GM18502 (cell line): ENCODE results near the gene AFDN.

ENCODE experiments used
- ATAC-seq: cut with Tn5 transposase; IDR thresholded peaks from one replicate; pipeline ENCODE4 v1.9.1; 2021; ENCODE audit warnings: mild to moderate bottlenecking; ENCODE audit not compliant: unreplicated experiment, poor library complexity

The AFDN gene

DNA sequence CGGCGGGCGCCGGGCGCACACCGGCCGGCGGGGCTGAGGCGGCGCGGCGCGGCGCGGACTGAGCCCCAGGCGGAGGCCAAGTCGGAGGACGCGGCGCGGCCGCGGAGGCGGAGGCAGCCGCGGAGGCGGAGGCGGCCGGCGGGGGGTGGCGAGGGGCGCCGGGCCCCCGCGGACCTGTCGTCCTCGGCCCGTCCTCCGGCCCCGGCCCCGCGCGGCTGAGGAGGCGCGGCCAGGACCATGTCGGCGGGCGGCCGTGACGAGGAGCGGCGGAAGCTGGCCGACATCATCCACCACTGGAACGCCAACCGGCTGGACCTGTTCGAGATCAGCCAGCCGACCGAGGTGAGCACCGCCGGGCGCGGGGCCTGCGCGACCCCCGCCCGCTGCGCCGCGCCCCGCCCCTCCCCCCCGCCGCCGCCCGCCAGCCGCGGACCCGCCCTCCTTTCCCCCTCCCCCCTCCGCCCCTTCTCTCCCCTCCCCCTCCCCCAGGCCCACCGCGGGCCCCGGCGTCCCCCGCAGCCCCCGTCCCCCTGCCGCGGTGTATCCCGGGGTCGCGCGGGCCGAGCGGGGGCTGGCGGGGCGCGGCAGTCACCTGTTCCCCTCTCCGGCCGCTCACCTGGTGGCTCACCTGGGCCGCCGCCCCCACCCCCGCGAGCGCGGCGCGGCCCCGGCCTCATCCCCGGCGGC is at the start of gene AFDN:
AFDN (plus strand) TSS at position 16 of the 687 bp plus-strand sequence; CDS start at position 238, 222 bp downstream.
- ATAC-seq = peak; percentile 41

GRCh38 chr6:167778497-167779128 is 48.1 kb upstream of the AFDN start:
- ATAC-seq = no peak

DNA sequence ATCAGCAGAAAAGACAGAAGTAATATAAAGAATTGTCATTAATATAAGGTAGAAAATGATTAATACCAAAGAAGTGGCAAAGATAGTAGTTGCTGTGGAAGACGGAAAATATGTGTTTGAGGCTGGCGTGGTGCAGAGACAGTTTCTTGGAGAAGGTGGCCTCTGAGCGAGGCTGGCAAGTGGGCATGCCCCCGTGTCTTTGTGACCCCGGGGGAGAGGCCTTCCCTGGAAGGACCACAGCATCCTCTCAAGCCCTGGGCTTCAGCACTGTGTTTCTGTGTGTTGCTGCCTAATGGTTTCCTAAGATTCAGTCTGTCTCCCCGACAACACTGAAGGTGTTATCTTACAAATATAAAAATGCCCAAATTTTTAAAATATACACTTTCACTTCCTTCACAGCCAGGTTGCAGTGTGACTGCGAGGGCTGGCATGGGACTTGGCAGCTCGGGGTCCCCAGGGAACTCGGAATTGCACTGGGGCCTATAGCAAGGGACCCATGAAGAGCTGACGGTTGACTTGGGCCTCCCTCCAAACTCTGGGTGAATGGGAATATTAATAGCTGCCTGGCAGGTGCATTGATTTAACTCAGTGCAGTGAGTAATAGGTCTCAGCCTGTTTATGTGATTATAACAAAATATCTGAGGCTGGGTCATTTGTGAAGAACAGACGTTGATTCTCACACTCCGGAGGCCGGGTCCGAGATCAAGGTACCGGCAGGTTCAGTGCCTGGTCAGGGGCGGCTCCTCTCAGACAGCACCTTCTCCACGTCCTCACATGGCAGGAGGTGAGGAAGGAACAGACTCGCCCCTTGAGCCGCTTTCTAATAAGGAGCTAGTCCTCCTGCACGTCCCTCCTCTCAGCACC is 47.4 kb upstream of the AFDN start:
- ATAC-seq = no peak

GRCh38 chr6:167779993-167780655 is 46.6 kb upstream of the AFDN start:
- ATAC-seq = no peak

DNA sequence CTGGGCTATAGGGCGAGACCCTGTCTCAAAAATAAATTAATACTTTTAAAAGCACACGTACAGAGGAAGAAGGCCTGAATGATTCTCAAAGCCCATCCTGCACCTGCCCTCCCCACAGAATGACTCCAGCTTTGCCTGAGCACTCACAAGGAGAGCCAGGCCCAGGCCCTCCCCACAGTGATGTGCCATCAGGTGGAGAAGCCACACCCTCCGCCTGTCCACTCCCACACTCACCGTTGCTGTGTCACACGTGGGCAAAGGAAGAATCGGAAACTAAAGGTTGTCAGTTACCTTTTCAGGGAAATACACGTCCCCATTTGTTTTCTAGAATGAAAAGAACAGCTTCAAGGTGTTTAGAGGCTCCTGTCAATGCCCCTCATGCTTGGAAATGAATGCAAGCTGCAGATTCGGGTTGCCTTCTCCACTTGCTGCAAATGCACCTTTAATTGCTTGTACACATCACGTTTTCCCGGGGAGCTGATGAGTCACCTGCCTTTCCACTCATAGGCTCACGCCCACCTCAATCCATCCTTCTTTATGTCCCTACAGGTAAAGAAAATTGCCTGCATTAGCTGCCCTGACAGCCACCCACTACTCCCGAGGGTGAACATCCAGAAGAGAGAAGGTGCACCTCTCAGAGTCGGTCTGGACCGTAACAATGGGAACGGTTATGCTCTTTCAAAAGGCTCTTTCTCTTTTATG is 45.5 kb upstream of the AFDN start:
- ATAC-seq = no peak

- no peak for ATAC-seq
Measured at GRCh38 chr6:167781868-167782267, 44.8 kb upstream of the AFDN start.

DNA sequence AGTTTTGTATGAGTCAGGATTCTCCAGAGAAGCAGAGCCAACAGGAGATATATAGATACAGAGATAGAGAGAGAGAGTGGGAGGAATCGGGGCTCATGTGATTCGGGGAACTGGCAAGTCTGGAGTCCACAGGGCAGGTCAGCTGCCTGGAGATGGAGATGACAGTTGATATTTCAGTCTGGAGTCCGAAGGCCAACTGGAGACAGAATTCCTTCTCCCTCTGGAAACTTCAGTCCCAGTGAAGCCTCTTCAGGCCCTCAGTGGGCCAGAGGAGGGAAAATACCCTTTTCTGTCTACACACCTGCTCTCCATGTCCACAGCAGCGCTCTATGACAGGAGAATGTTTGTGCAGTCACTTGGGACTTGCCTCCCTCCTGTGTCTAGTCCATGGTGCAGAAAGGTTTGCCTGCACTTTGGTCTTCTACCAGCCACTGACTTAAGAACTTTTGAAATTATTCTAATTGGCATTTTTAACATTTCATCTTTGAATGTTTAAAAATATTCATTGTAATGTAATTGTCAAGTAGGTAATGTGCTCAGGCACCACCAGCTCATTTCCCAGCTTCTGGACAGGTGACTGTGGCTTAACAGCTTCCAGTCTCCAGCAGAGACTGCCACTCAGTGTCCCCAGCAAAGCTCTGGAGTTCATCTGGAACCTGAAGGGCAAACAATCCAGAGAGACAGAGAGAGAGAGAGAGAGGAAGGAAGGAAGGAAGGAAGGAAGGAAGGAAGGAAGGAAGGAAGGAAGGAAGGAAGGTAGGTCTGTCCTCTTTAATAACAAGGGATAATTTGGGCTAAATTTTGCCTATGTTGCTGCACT is 43.8 kb upstream of the AFDN start:
- ATAC-seq = no peak

- ATAC-seq = no peak
Measured at GRCh38 chr6:167786853-167787675, 39.6 kb upstream of the AFDN start.

DNA sequence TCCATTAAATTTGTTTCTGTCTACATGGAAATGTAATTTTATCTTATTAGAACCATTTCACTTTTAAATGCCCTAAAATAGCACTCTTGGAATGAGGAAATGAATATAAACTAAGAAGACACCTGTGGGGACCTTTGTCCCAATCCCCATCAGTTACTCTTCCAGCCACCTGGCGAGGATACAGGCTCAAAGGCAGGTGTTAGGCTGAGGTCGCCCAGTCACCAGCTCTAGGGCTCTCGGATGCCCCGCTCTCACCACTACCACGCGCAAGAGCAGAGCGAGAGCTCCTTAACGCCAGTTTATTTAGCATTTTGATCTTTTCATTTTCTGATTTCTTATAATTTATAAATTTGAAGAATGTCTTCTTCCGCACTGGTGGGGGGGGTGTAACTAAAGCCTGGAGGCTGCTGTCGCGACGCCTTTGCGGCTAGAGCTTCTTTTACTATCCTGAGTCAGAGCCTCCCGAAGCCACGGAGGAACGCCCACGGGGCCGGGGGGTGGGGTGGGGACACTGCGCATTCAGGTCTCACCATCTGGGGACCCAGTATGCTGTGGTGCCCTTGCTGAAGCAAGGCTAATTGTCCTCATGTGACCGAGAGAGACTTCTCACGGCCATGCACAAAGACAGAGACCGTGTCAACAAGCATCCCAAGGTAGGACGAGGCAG is 38.7 kb upstream of the AFDN start:
- no peak for ATAC-seq

- ATAC-seq = no peak
Measured at GRCh38 chr6:167788563-167788903, 38.2 kb upstream of the AFDN start.

GRCh38 chr6:167789358-167789757 is 37.4 kb upstream of the AFDN start:
- no peak for ATAC-seq

DNA sequence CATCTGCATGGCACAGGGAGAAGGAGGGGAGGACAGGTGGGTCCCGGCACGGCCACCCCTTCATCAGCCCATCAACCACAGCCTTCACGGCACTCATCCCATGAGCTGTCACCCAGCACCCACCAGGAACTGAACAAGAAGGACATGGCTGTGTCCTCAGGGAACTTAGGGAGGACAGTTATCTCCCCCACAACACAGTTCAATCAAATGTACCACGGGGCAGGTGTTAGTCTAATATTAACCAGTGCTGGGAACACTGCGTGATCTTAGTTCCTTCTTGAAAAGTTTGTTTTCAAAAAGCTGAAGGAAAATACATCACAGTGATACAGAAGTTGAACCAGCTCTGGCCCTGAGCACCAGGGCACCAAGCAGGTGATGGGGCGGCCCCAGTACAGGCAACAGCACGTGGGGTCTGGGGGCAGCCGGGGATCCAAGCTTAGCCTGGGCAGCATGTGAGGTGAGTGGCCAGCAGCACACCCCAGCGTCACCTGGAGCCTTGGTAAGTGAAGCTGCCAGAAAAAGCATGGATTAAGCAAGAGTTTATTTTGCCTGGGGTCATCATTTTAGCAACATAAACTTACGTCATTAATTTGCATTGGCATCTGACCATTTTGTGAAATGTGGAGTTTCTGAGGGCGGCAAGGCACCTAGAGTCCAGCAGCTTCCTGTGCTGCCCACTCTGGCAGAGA is 35.5 kb upstream of the AFDN start:
- no peak for ATAC-seq

- ATAC-seq = no peak
Measured at GRCh38 chr6:167791780-167792478, 34.8 kb upstream of the AFDN start.

DNA sequence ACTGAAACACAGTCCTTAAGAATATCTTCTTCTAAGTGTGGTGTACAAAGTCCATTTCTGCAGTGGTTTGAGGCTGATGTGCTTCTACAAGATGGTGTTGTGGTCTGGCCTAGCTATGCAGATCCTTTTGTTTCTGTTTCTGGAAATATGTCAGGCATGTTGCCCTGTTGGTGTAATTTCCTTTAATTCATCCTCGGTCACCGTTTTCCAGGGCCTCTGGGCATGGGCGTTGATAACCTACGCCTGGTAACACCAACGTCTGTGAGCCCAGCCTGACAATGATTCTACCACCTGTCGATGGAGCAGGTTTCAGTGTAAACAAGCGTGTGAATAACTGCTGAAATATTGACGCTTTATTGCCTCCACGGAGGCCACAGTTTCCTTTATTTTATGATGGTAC is 33.3 kb upstream of the AFDN start:
- no peak for ATAC-seq

DNA sequence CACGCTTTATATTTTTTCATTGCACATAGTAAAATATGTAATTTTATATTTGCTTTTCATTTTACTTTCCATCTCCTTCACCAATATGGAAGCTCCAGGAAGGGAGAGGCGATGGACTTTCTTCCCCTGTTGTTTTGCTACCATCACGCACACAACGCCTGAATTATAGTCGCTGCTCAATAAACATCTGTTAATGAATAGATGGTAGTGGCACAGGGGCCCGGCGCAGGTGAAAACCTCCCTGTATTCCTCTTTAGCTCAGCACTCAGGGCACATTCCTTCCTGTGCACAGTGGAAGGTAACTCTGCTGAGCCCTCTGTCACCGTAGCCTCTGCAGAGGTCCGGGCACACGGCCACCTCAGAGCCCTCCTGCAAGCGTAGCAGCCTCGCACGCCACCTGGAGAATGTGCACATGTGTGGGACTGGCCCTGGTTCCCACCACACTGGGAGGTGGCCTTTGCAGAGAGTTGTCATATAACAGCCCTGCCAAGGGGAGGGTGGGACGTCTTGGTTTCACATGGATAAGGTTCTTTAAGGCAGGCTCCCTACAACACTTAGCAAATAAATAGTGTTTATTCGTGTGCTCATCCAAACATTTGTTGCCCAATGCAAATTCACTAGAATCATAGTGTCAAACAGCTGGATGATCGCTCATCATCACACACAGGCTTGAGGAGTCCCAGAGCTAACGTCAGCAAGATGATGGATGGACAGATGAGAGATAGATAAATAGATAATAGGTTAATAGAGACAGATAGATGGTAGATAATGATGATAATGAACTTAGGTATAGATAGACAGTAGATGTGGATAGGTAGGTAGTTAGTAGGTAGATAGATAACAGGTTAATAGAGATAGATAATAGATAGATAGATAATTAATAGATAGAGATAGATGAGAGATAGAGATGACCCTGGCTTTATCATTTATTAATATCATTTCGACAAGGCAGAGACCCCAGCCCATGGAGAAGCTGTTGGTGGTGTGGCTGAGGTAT is 32.3 kb upstream of the AFDN start:
- no peak for ATAC-seq
